Peyer's patch (tissue), 4 donors: Measurements from ENCODE around the gene CDC37.

Experiments used
- CTCF ChIP-seq, 6 experiments: fragments of 450-650 bp in 4 of 6; fragments of 200-600 bp in 2 of 6; sonication (generic) in 1 of 6; IDR thresholded peaks; one replicate each; pipeline ENCODE4 v1.5.1; 2017 to 2019; ENCODE audit warnings: antibody characterized with exemption in 6 of 6, mild to moderate bottlenecking in 3 of 6, moderate library complexity in 1 of 6
- POLR2A ChIP-seq, 2 donors: fragments of 450-650 bp; IDR thresholded peaks; one replicate each; pipeline ENCODE4 v1.5.1; 2017; ENCODE audit warnings: antibody characterized with exemption in 2 of 2, mild to moderate bottlenecking in 2 of 2, moderate library complexity in 2 of 2

- TF ChIP-seq CTCF (IDR thresholded peaks at IDR 0.05), result no peak
- TF ChIP-seq POLR2A (IDR thresholded peaks at IDR 0.05), result no peak
Measured at GRCh38 chr19:10406191-10406590, 2.8 kb upstream of the CDC37 start.
